Retina (tissue), 1 donor: ENCODE data around the gene MINK1.
"Not testable (repeated sequence)": the region's sequence is repeated elsewhere in the genome, so short reads cannot be mapped to it uniquely, and the experiment has no call there.

ENCODE experiments used
- DNase-seq: peaks from one replicate; pipeline ENCODE4 v3.0.0-alpha.2; 2016

Gene MINK1

DNA sequence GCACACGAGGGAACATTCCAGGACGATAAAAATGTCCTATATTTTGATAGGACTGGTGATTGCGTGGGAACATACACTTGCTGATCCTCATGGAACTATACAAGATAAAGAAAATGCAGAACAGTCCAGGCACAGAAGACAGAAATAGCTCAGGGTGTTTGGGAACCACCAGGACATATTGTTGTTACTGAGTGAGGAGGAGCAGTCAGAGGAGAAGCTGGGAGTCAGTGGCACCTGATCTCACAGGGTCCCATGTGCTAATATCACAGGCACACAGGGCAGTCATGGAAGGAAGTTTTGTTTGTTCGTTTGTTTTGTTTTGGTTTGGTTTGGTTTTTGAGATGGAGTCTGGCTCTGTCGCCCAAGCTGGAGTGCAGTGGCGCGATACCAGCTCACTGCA is 20.4 kb upstream of the MINK1 start:
- no peak for DNase-seq

DNA sequence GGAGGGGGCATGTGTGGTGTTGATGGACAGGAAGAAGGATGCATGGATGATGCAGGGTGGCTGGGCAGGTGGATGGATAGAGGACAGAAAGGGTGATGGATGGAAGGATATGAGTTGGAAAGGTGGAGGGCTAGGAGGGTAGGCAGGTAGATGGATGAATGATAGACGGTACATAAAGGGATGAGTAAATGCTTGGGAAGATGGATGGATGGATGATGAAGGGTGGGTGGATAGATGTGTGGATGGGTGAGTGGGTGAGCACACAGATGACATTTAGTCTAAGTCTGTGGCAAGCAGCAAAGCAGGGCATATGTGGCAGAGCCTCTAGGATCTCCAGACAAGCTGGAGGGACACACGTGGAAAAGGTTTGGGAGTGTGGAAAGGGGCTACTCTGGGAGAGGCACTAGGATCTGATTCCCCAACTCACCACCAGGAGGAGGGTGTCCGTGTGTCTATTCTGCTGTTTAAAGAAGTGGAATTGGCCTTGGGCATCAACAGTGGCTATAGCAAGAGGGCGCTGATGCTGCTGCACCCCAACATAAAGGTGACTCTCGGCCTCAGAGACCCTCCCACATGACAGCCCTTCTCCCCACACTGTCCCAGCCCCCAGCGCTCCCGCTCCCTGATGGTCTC is 18.0 kb upstream of the MINK1 start:
- no peak for DNase-seq

DNA sequence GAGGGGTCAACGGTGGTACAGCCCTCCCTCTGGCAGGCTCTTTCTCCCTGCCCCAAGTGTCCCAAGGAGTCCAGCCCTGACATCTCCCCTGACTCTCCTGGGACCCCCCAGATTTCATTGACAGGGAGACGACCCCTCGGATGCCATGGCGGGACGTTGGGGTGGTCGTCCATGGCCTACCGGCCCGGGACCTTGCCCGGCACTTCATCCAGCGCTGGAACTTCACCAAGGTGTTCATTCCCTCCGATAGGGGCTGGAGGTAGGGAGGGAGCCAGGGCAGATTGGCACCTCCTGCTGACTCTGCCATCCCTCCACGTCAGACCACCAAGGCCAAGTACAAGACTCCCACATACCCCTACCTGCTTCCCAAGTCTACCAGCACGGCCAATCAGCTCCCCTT is 16.3 kb upstream of the MINK1 start:
- no peak for DNase-seq

DNA sequence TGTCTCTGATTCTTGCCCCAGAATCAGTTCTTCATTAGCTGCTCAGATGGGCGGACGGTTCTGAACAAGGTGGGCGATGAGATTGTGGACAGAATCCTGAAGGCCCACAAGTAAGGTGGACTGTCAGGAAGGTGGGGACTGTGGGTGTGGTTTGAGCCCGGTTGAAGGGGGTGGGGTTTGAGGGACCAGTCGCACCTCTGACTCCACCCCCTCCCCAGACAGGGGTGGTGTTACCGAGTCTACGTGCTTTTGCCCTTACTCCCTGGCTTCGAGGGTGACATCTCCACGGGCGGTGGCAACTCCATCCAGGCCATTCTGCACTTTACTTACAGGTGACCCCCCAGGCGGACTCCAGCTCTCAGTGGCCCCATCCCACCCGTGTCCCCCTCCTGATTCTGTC is 14.9 kb upstream of the MINK1 start:
- DNase-seq: no peak

DNA sequence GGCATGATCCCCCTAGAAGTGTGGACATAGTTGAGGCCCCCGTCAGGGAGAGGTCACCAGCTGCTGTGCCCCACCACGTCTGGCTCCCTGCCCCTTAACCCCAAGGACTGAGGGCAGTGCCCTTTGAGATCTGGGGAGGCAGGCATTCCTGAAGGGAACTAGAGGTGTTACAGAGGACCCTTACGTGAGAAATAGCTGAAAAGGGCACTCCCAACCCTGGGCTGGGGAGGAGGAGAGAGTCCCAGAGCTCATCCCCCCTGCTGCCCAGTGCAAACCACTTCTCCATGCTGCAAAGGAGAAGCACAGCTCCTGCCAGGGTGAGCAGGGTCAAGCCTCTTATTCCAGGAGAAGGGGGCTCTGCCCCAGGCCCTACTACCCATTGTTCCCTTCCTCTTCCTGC is 10.3 kb upstream of the MINK1 start:
- no peak for DNase-seq

DNA sequence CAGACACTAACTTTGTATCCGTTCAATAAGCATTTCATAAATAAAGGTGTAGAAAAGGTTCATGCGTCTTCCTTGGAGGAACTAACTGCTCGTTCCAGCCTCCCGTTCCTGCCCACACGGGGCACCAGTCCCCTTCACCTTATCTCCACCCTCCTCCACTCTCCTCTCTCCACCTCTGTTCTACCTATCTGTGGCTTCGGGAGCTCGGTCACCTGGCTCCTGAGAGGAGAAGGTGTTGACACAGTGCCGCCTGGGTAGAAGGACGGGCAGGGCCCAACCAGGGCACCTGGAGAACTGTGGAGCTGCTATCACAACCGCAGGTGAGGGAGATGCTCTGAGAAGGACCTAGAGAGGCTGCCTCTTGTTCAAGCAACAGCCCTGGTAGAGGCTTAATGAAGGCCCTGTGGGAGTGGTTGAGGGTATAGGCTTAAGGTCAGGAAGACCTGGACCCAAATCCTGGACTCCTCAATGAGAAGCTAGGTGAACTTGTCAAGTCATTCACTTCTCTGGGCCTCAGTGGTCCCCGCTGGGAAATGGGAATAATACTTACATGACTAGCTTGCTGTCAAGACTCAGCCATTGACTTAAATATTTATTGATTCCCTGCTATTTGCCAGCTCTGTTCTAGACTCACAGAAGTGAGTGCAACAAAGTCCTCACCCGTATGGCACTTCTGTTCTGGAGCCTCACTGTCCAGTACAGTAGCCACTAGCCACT is 9.6 kb upstream of the MINK1 start:
- DNase-seq: no peak

DNA sequence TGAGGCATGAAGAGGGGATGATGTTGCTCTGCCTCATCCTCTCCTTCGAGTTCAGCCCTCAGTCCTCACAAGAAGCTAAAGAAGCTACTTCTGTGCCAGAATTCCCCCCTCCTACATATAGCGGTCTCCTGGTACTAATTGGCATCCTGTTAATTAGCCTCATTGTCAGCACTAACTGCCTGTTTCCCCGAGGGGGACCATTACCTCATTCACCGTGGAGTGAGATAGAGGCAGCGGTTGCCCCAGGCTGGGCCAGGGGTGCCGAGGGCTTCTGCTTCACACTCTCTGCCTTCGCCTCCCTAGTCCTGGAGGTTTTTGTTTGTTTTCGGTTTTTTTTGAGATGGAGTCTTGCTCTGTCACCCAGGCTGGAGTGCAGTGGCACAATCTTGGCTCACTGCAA is 5.7 kb upstream of the MINK1 start:
- DNase-seq: no peak

DNA sequence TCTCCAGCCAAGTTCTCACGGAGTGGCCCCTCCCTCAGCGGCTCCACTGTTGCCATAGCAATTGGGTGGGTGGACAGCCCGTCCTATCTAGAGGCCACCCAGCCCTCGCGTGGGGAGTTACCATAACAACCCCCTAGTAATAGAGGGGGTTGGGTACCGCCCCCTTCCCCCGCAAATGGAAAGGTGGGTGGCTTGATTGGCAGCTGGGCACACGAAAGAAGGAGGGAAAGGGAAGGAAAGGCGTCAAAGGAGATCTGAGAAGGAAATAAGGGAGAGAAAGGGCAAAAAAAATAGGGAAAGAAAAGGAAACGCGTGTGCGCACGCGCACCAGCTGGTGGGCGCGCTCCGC is 337 bp upstream of the MINK1 start:
- DNase-seq: not testable (repeated sequence)

DNA sequence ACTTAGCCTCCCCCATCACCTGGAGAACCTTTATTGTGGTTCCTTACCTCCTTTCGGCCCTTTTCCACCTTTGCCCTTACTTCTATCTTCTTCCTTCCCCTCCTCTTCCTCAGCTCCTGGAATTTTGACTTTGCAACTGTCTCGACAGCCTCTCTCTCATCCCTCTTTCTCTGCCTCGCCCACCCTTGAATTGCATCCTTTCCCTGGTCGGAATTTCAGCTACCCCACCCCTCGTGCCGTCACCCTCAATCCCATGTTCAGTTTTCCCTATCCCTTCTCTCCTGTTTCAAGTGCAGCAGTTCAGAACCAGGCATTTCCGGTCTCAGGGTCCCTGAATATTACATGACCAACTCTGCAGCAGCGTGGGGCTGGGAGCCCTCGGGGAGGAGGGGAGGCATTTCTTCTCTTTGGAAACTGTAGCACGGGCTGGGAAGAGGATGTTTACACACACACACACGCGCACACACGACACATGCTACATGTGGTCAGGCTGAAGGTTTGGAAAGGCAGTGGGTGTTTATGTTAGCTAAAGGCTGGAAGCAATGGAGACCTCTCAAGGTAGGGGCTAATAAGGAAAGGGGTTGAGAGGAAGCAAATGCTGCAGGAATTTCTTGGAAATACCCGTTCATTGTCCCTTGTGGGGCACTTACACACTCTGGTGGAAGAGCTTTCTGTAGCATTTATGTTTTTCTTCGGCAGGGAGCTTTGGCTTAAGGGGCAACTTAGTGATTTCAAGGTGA is 971 bp downstream of the MINK1 start:
- peak; percentile 54 for DNase-seq

DNA sequence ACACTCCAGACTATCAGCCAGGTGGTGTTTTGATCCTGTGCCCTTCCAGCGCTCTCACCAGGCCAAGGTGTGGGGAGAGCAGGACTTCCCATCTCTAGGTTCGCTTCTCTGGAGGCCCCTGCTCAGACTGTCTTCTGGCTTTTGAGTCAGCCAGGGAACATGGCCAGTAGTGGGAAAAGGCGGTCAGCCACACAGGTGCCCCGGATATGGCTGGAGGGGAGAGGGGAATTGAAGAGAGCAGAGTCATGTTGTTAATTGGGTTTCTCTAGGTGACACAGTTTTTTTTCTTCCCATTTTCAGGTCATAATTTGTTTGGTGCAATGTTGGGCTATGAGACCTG is 1.5 kb downstream of the MINK1 start:
- no peak for DNase-seq

DNA sequence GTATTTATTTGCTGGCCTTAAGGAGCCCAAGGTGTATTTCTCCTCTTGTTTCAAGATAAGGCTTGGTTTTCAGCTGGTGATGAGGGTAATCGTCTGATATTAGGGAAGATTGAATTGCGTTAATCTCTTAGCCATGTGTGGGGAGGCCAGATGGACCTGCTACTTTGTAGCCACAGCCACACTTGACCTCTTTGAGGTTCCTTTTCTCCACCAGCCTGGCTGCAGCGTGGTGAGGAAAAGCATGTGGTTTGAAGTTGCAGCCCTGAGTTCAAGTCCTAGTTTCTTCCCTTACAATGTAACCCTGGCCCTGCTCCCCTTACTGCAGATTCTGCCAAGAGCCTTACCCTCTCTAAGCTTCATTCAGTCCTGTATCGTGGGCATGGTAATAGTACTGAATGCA is 3.1 kb downstream of the MINK1 start:
- DNase-seq: no peak

DNA sequence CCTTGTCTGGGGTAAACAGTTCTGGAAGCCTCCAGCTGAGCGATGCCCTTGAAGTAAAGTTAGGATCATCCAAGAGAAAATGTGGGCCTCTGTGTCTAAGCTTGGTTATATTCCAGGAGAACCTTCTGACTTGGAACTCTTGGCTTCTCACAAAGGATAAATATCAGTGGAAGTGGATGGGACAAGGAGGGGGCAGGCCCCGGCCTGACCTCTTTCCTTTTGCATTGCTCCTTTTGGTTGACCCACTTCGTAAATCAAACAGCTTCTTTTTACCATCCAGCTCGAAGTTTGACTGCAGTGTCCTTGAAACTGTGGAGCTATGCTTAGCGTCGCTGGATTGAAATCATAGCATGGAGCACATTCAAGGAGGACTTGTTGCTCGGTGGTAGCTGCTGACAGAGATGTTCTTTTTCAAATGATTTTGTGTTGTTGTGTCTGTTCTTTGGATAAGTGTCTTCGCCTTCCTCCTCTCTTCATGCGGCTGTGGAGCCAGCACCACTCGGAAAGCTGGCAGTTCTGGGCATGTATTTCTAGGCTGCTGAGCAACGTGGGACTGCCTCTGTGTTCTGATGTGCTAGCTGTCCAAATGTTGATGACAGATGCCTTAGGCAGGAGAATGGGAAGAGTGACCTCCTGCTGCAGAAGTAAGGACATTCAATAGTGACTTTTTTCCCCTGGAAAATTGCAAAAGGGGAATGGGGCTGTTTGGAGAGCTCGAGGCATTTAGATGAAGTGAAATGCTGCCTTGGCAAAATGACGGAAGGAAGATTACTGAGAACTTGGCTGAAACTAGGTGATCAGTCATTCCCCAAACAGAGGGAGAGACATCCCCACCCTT is 4.5 kb downstream of the MINK1 start:
- DNase-seq: no peak

DNA sequence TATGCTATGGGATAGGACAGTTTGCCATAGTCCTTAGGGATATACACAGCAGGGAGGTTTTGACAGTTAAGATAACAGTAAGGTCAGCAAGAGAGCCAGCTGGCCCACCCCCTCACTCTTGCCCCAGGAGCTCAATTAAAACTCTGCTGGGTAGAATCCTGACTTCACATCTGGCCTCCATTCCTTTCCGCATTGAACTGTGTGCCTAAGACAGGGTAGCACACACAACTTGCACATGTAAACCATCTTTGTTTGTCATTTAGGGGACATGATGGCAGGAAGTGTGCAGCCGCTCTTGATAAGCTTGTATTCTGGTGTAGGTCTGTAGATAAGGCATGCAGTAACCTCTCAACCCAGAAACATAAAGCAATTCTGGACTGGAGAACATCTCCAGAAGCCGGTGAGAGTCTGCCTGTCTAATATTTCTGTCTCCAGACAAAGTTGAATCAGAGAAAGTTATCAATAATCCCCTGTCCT is 5.2 kb downstream of the MINK1 start:
- DNase-seq: no peak

DNA sequence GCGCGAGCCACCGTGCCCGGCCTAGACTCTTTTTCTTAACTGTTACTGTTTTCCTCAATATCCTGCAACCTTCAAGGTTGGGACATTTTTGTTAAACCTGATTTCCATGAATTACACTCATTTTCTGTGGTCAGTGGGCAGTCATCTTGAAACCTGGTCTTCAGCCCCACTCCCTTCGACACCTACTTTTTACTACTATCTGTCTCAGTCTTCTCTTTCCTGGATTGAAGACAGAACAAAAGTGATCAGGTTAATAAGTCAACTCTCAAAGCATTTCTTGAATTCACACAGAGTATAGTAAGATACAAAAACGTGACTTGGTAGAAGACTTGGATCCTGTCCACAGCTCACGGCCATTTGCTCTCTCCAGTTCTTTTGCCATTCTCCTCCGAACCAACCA is 6.1 kb downstream of the MINK1 start:
- no peak for DNase-seq

DNA sequence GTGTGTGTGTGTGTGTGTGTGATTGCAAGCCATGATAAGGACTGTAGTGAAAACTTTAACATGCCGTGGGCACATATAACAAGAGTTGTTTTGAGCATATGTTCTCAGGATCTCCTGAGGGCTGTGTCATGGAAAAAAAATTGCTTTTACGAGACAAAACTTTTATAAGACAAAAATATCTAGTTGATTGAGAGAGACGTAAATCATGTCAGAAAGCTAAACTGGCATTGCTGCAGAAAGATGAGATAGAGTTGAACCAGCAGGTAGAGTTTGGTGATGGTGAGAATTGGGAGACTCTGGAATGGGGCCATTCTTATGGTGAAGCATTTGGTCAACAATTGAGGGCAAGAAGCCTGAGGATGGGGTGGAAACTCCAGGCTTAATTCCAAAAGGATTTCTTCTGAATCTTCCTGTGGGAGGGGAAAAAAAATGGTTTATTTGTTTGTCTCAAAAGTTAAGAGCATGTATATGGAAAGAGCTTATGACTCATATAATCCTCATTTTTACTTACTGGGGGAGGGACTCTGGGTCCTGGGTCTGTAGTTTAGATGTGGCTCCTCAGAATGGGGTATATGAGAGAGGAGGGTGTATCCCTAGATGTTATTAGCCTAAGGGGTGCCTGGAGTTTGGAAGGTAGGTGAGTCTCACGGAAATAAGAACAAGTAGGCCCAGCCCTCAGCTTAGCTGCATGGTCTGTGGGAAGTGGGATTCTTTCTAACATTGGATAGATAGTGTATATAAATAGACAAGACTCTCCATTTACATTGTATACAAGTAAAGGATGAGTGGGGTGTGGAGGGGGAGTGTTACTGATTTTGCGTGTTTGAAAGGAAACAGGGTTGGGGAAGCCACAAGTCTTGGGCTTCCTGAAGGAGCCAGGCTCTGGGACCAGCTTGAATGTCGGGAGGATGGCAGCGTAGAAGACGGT is 7.1 kb downstream of the MINK1 start:
- no peak for DNase-seq

DNA sequence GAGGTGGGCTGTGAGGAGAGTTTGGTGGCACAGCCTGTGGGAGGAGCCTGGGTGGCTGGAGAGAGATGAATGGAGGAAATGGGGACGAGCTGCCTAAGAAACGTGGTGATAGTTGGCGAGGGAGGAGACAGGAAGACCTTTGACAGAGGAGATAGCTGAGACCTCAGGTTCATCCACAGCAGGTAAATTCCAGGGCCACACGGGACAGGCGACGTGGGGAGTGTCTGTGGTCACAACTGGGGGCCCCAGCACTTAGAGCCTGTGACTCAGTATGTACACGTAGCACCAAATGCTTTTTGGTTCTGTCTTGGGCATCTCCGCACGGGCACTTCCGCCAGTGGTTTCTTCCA is 7.7 kb downstream of the MINK1 start:
- no peak for DNase-seq

DNA sequence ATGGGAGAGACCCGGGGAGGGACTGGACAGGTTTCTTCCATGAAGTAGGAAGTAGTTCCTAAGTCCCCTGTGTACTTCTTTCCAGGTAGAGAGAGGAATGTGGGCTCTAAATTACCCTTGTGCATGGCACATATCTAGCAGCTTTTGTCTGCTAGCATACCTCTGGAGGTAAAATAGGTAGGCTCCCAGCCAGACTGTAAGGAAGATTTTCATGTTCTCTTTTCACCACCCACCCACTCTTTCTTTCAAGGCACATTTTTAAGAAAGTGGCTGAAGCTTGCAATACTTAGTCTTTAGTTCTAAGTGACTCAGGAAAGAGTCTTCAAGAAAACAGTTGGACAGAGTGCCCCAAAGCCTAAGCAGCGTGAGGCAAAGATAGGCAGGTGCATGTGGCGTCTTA is 9.2 kb downstream of the MINK1 start:
- no peak for DNase-seq

DNA sequence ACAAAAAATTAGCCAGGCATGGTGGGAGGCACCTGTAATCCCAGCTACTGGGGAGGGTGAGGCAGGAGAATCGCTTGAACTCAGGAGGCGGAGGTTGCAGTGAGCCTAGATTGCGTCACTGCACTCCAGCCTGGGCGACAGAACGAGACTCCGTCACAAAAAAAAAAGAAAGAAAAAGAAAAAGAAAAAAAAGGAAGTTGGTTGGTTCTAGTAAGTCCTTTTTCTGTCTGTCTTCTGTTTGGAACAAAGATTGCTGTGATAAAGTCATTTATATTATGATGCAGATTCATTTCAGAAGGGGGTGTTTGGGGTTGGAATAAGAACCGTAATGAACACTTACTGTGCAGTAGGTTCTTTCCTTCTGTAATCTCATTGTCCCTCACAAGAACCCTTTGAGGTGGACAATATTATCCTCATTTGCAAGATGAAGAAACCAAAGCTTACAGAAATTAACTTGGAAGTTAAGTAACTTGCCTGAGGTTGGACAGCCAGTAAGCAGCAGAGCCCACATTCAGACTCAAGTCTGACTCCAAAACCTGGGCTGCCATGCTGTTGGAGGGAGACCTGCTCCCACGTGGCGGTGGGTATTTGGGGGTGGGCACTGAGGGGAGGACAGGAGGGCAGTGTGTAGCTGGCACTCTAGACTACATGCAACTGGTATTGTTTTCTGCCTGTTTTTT is 10.3 kb downstream of the MINK1 start:
- no peak for DNase-seq

DNA sequence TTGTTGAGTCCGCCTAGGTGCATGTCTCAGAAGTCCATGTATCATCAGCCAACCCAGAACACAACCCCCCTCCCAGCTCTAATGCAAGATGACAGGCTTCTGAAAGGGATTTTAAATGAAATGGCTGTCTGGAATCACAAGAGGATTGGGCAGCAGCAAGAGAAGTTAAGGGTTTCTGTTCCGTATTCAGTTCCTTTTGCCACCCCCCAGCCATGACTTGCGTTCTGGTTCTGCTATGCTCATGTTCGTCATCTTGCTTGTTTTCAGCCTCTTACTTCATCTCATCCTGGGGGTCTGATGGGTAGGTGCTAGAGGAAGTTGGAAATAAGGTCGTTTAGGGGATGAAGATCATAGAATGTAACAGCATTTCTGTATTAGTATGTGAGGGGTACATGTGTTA is 12.0 kb downstream of the MINK1 start:
- no peak for DNase-seq

DNA sequence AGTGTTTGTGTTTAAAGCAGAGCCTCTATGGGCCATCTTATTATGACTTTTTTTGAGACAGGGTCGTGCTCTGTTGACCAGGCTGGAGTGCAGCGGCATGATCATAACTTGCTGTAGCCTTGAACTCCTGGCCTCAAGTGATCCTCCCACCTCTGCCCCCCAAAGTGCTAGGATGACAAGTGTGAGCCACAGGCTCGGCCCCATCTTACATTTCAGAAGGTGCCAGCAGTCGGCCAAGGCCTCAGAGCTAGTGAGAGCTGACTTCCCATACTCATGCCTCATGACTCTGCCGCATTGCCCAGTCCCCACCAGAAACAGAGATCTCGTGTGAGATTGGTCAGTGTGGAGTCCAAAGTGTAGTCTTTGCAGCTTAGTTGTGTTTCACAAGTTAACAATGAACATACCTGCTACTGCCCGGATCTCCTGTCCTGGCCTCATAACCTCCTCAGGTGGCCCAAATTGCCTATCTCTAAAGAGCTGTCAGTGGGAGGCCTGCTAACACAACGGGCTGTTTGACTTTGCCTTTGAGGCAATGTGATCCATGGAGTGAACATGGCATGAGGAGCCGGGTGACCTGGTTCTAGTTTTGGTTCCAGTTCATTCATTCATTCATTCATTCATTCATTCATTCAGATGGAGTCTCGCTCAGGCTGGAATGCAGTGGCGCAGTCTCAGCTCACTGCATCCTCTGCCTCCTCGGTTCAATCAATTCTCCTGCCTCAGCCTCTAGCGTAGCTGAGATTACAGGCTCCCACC is 13.7 kb downstream of the MINK1 start:
- no peak for DNase-seq

DNA sequence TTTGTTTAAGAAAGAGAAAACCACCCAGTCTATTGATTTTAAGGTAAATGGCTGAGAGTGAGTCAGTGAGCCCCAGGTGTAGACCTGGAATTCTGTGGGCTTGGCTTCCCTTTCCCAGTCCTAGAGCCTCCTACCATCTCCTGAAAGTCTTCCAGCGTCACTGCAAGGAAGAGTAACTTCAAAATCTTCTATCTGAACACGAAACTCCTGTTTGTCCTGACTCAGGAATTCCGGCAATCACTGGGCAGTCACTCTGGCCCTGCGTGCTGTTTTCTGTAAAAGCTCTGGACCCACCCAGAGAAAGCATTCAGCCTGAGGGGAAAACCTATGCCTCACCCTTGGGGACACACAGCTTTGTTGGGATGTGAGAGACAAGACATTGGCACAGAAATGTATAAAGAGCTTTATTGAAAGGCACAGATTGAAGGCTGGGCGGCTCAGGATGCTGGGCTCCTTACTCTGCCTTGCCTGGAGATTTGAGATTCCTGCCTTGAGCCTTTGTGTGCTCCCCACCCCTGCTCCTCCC is 15.9 kb downstream of the MINK1 start:
- no peak for DNase-seq
